GM04503 (cell line): ENCODE results near the gene TMEM145.

ENCODE experiments used
- DNase-seq: peaks from one replicate; pipeline ENCODE4 v3.0.0-alpha.2; 2012; ENCODE audit warnings: low read depth

TMEM145 gene

DNA sequence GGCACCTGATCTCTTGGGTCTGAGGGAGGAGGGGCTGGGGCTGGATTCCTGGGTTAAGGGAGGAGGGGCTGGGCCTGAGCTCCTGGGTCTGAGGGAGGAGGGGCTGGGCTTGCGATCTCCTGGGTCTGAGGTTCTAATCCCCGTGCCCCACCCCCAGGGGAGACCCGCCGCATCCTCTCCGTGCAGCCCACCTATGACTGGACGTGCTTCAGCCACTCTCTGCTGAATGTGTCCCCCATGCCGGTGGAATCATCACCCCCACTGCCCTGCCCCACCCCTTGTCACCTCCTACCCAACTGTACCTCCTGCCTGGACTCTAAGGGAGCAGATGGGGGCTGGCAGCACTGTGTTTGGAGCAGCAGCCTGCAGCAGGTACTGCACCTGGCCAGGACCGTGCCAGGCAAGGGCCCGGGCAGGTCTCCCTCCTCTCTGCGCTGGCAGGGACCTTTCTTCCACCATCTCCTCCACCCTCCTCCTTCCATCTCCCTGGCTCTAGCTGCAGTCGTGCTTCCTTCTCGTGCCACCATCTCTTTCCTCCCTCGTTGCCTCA, 49.9 kb downstream of the TMEM145 start:
- DNase-seq: no peak

DNA sequence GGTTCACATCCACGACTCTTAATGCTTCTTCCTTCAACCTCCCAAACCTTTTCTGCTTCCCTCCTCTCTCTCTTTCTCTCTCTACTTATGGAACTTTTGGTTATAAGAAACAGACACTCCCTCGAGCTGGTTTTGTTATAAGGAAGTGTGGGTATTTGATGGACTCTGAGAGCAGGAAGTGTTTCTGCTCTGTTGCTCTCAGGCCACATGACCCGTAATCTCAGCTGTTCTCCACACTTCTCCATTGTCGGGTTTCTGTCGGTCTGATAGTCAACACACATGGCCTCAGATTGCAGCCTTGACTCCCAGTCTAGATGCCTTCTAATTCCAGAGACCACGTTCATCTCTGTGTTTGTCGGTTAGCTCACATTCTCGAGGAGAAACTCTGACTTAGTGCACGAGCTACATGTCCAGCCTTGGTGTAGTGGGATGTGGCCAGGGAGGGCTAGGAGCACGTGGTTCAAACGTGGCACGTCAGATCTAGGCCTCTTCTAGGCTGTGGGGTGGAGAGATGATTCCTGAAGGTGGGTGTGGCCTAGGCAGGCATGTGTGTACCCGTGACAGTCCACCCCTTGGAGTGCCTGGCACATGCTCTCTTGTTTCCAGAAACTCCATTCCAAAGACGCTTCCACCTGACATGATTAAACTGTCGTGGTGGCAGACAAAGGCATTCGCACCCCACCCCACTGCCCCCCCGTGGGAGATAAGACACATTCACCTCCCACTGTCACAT, 50.7 kb downstream of the TMEM145 start:
- DNase-seq: no peak

DNA sequence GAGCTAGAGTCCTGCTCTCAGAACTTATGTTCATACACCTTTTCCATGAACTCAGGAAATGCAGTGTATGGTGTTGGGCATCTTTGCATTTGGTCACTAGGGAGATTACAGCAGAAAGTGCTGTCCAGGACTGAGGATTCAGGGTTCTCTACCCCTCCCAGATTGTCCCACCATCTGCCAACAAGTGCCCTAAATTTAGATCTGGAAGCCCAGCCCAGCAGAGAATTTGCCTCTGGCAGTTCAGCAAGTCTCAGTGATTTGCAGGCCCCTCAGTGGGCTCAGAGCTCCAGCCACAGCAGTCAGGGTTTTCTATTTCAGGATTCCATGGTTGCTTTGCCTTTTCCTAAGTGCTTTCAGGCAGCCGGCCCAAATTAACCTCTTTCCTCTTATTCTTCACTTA, 53.6 kb downstream of the TMEM145 start:
- no peak for DNase-seq

DNA sequence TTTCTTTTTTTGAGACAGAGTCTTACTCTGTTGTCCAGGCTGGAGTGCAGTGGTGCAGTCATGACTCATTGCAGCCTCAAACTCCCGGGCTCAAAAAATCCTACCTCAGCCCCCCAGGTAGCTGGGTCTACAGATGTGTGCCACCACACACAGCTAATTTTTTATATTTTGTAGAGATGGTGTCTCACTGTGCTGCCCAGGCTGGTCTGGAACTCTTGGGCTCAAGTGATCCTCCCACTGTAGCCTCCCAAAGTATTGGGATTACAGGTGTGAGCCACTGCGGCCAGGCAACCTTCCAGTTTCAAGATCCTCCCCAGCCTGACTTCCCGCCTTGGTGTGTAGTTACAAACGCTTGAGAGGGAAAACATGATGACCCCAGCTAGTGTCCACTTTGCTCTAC, 54.8 kb downstream of the TMEM145 start:
- DNase-seq: no peak

DNA sequence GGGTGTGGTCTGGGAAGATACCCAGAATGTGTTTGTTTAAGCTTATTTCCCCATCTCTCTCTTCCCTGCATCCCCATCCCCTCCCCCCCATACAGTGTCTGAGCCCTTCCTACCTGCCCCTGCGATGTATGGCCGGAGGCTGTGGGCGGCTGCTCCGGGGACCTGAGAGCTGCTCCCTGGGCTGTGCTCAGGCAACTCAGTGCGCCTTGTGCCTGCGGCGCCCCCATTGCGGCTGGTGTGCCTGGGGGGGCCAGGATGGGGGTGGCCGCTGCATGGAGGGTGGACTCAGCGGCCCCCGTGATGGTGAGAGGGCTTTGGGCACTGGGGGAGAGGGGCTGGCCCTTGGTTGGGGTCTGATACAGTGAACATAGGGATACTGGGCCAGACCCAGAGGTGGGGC, 55.3 kb downstream of the TMEM145 start:
- no peak for DNase-seq

DNA sequence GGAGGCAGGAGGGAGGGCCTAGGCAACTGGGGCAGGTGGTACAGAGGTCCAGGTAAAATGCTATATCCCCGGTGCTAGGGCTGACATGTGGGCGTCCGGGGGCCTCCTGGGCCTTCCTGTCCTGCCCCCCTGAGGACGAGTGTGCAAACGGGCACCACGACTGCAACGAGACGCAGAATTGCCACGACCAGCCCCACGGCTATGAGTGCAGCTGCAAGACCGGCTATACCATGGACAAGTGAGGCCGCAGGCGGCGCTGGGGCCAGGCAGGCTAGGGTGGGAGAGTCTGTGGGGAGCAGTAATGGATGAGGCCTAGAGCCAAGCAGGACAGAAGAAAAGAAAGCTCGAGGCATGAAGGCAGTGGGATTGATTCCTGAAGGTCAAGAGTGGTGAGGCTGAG, 55.7 kb downstream of the TMEM145 start:
- DNase-seq: no peak

DNA sequence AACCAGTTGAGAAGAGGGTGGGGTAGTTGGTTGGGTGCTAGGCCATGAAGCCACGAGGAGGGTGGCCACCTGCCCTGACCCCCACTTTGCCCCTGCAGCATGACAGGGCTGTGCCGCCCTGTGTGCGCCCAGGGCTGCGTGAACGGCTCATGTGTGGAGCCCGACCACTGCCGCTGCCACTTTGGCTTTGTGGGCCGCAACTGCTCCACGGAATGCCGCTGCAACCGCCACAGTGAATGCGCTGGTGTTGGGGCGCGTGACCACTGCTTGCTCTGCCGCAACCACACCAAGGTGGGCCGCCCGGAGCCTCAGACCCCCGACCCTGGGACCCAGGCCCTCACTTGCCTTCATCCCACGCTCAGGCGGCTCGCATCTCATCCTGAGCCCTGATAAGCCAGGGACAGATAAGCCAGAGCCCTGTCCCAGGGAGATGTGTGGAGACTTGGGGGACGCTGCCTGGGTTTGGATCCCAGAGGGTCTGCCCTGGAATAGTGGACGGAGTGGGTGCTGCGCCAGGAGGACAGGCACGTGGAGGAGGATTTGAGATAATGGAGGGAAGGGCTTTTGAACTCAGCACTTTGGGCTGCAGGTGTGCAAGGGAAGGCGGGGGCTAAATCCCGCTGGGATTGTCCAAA, 56.4 kb downstream of the TMEM145 start:
- no peak for DNase-seq

DNA sequence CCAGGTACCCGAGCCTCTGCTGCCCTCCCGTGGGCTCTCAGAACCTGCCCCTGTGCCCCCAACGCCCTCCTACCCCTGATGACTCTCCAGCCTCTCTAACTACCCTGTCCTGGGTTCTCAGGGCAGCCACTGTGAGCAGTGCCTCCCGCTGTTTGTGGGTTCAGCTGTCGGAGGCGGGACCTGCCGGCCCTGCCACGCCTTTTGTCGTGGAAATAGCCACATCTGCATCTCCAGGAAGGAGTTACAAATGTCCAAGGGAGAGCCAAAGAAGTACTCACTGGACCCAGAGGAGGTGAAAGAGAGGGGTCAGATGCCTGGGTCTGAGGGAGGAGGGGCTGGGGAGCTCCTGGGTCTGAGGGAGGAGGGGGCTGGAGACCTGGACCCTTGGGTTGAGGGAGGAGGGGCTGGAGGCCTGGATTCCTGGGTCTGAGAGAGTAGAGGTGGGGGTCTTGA, 57.0 kb downstream of the TMEM145 start:
- DNase-seq: no peak

DNA sequence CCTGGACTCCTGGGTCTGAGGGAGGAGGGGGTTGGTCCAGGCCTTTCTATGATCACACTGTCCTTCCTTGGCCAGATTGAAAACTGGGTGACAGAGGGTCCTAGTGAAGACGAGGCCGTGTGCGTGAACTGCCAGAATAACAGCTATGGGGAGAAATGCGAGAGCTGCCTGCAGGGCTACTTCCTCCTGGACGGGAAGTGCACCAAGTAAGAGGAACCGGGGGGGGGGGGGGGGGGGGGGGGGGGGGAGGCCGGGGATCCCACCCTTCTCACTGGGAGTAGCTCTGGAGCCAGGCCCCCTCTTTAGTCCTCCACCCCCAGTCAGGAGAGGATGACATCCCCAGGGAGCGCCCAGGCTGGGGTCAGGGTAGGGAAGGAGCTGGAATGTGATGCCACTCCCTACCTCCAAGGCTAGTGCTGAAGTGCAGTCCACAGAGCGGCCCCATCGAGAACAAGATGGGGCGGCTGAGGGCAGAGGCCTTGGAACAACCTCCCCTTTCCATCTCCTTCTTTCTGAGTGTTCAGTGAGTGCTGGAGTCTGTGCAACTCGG, 57.6 kb downstream of the TMEM145 start:
- no peak for DNase-seq
